OCI-LY3 (cell line): ENCODE data around the gene KCNJ9.

Experiments
- H2AFZ ChIP-seq: fragments of 200-600, 300-600 bp; shearing (Covaris generic); 2 replicates; pipeline ENCODE4 v1.6.0; 2014; ENCODE audit warnings: antibody characterized with exemption, low read depth, low read length
- H3K27ac ChIP-seq: fragments of 200-600, 300-600 bp; sonication (generic); 2 replicates; pipeline ENCODE4 v1.5.1; 2014; ENCODE audit warnings: mild to moderate bottlenecking, low read length, moderate library complexity, mixed read lengths
- H3K27me3 ChIP-seq: fragments of 200-600, 300-600 bp; sonication (generic); 2 replicates; pipeline ENCODE4 v1.6.1; 2014; ENCODE audit warnings: low read depth, low read length, mixed read lengths
- H3K36me3 ChIP-seq: fragments of 200-600, 300-600 bp; sonication (generic); replicated peaks from 2 replicates; pipeline ENCODE3; 2014; ENCODE audit warnings: low read depth, low read length, mixed read lengths
- H3K4me1 ChIP-seq: fragments of 300-600, 200-600 bp; sonication (generic); 2 replicates; pipeline ENCODE4 v1.6.1; 2014; ENCODE audit warnings: low read length, mixed read lengths
- H3K4me2 ChIP-seq: fragments of 200-600, 300-600 bp; sonication (generic); 2 replicates; pipeline ENCODE4 v1.6.1; 2014; ENCODE audit warnings: low read length, mixed read lengths
- H3K4me3 ChIP-seq: fragments of 300-600, 200-600 bp; sonication (generic); 2 replicates; pipeline ENCODE4 v1.5.1; 2014; ENCODE audit warnings: antibody characterized with exemption, mild to moderate bottlenecking, low read length, moderate library complexity
- H3K79me2 ChIP-seq: fragments of 300-600, 200-600 bp; shearing (Covaris generic); 2 replicates; pipeline ENCODE4 v1.6.1; 2014; ENCODE audit warnings: mild to moderate bottlenecking, low read length, mixed read lengths
- H3K9ac ChIP-seq: fragments of 300-600, 200-600 bp; shearing (Covaris generic); 2 replicates; pipeline ENCODE4 v1.6.0; 2014; ENCODE audit warnings: mild to moderate bottlenecking, low read length, moderate library complexity
- H3K9me3 ChIP-seq: fragments of 200-600, 300-600 bp; shearing (Covaris generic); 2 replicates; pipeline ENCODE4 v1.6.1; 2014; ENCODE audit warnings: low read length, mixed read lengths; ENCODE audit not compliant: insufficient read depth
- H4K20me1 ChIP-seq: fragments of 200-600, 300-600 bp; sonication (generic); 2 replicates; pipeline ENCODE4 v1.6.1; 2016; ENCODE audit warnings: low read length, mixed read lengths; ENCODE audit not compliant: insufficient read depth
- EZH2phosphoT487 ChIP-seq: fragments of 200-600 bp; shearing (Covaris generic); IDR thresholded peaks from 2 replicates; pipeline ENCODE4 v1.6.1; 2018; ENCODE audit warnings: antibody characterized with exemption, mixed run types, low read depth
- TF ChIP-seq, protein P1 (sequence below): fragments of 200-600, 300-600 bp; sonication (generic); IDR thresholded peaks from 2 replicates; pipeline ENCODE4 v1.5.1; 2014; ENCODE audit warnings: antibody characterized with exemption, low read length, low read depth

Gene KCNJ9

DNA sequence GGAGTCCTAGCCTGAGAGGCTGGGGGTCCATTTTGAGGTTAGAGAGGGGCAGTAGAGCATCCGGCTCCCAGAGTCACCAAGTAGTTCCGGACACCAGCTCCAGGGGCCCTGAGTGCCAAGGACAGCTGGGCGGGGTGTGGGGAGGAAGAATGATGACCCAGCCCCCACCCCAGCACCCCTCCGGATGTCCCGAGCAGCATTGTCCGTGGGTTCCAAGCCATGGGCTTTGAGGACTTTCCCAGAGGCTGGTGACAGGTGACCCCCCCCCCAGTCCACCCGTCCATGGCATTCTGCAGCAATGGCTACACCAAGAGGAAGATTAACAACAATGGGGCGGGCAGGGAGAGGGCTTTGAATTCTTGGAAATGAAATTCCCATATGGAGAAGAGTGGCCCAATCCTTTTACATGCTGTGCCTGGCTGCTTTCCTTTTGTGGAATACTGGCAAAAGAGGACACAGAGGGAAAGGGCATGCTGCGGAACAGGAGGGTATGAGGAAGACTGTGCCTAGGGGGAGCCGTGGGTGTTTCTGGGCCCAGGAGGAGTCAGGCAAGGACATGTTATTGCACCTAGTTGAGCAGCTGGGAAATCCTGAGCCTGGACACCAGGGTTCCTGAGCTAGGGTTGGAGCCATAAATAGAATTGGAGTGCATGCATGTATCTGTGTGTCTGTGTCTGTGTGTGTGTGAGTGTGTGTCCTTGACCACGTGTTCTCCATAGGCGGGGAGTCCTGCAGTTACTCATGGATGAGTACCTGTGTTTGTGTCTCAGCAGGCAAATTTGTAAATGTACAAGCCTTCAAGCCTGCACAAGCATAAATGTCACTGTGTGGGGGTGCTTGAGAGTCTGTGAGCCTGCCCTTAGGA is 35.2 kb downstream of the KCNJ9 start:
- Histone ChIP-seq H3K4me2 (no peak overlapping the region), H3K4me3 (no peak overlapping the region)

DNA sequence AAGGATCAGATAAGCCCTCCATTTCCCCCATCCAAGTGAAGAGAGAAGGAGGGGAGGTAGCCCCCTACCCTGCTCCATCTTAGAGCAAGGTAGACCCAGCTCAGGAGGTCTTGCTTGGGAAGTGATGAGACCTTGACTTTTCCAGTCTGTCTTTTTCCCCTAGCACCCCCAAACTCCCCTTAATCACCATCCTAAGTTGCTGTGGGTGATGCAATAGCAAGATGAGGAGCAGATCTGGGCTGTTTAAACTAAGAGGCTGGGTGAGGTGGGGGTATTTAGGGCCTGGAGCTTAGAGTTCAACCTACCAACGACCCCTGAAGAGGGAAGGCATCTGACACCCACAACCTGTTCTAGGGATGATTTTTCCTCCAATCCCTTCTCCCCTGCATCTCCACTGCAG is 36.0 kb downstream of the KCNJ9 start:
- no peaks in the 10 kb centered on the region for H3K36me3 ChIP-seq
- H3K9me3 ChIP-seq = no peaks in the 10 kb centered on the region
- peaks cover 4% of the 10 kb centered on the region for H3K4me1 ChIP-seq
- no peak overlapping the region for H3K4me3 ChIP-seq
- no peak overlapping the region for H3K27ac ChIP-seq
- no peaks in the 10 kb centered on the region for H3K79me2 ChIP-seq
- H3K27me3 ChIP-seq = peaks cover 47% of the 10 kb centered on the region
- H4K20me1 ChIP-seq = no peaks in the 10 kb centered on the region
- TF ChIP-seq EZH2phosphoT487 = no peak
- TF ChIP-seq, protein P1, sequence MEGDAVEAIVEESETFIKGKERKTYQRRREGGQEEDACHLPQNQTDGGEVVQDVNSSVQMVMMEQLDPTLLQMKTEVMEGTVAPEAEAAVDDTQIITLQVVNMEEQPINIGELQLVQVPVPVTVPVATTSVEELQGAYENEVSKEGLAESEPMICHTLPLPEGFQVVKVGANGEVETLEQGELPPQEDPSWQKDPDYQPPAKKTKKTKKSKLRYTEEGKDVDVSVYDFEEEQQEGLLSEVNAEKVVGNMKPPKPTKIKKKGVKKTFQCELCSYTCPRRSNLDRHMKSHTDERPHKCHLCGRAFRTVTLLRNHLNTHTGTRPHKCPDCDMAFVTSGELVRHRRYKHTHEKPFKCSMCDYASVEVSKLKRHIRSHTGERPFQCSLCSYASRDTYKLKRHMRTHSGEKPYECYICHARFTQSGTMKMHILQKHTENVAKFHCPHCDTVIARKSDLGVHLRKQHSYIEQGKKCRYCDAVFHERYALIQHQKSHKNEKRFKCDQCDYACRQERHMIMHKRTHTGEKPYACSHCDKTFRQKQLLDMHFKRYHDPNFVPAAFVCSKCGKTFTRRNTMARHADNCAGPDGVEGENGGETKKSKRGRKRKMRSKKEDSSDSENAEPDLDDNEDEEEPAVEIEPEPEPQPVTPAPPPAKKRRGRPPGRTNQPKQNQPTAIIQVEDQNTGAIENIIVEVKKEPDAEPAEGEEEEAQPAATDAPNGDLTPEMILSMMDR = no peak
- no peak overlapping the region for H3K9ac ChIP-seq
- H2AFZ ChIP-seq = no peak overlapping the region
- H3K4me2 ChIP-seq = no peak overlapping the region

More for the DNA sequence above, 35.2 kb downstream of the KCNJ9 start:
- H3K27me3 ChIP-seq = peaks cover 47% of the 10 kb centered on the region
- H3K27ac ChIP-seq = no peak overlapping the region
- H4K20me1 ChIP-seq = no peaks in the 10 kb centered on the region
- peaks cover 4% of the 10 kb centered on the region for H3K4me1 ChIP-seq
- no peaks in the 10 kb centered on the region for H3K36me3 ChIP-seq
- no peaks in the 10 kb centered on the region for H3K9me3 ChIP-seq
- no peak for TF ChIP-seq EZH2phosphoT487
- TF ChIP-seq, protein P1 = no peak
- no peak overlapping the region for H2AFZ ChIP-seq
- no peaks in the 10 kb centered on the region for H3K79me2 ChIP-seq
- H3K9ac ChIP-seq = no peak overlapping the region

DNA sequence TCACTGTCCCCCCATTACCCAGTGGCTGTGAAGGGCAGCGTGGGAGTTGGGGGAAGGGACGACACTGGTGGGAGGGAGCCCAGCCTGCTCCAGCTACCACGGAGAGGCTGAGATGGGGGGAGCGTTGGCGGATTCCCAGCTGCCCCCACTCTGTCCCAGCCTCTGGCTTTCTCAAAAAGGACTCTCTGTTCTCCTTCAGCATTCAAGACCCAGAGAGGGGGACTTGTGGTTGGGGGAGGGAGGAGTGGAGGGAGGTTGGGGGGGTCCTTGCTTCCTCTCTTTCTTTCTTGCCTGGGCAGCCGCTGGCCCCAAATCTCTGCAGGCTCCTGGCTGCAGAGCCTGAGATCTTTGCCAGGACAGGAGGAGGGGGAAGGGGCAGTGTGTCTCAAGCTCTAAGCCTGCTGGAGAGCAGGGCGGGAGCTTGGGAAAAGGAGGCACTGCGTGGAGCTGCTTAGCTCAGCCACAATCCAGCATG is 36.4 kb downstream of the KCNJ9 start:
- H3K79me2 ChIP-seq = no peaks in the 10 kb centered on the region
- H3K9ac ChIP-seq = no peak overlapping the region
- no peaks in the 10 kb centered on the region for H3K36me3 ChIP-seq
- peaks cover 4% of the 10 kb centered on the region for H3K4me1 ChIP-seq
- no peak overlapping the region for H3K4me2 ChIP-seq
- no peak overlapping the region for H2AFZ ChIP-seq
- no peaks in the 10 kb centered on the region for H3K9me3 ChIP-seq
- TF ChIP-seq EZH2phosphoT487 = no peak
- TF ChIP-seq, protein P1 = no peak
- peaks cover 47% of the 10 kb centered on the region for H3K27me3 ChIP-seq
- H3K4me3 ChIP-seq = no peak overlapping the region
- H3K27ac ChIP-seq = no peak overlapping the region
- no peaks in the 10 kb centered on the region for H4K20me1 ChIP-seq

DNA sequence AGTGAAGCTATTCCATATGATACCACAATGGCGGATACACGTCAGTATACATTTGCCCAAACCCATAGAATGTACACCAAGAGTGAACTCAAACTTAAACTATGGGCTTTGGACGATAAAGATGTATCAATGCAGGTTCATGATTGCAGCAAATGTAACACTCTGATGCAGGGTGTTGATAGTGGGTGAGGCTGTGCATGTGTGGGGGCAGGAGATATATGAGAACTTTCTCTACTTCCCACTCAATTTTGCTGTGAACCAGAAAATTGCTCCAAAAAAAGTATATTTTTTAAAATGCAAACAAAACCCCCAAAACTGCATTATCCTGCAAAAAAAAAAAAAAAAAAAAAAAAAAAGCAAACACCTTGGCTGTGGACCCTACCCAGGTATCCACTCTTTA is 37.6 kb downstream of the KCNJ9 start:
- H3K4me1 ChIP-seq = peaks cover 4% of the 10 kb centered on the region
- no peak overlapping the region for H3K27ac ChIP-seq
- no peak overlapping the region for H3K4me3 ChIP-seq
- no peaks in the 10 kb centered on the region for H4K20me1 ChIP-seq
- H3K79me2 ChIP-seq = no peaks in the 10 kb centered on the region
- TF ChIP-seq EZH2phosphoT487 = no peak
- TF ChIP-seq, protein P1 = no peak
- H3K4me2 ChIP-seq = no peak overlapping the region
- H2AFZ ChIP-seq = no peak overlapping the region
- no peak overlapping the region for H3K9ac ChIP-seq
- peaks cover 45% of the 10 kb centered on the region for H3K27me3 ChIP-seq
- no peaks in the 10 kb centered on the region for H3K36me3 ChIP-seq
- no peaks in the 10 kb centered on the region for H3K9me3 ChIP-seq
